Esophagus muscularis mucosa (tissue), 3 donors: ENCODE results near the gene TMEM218.

Experiments
- POLR2A ChIP-seq: fragments of 450-650 bp; IDR thresholded peaks from one replicate; pipeline ENCODE4 v1.6.1; 2017; ENCODE audit warnings: antibody characterized with exemption, moderate library complexity, mild to moderate bottlenecking, low read depth
- TF ChIP-seq, protein P1 (sequence below), 3 experiments: fragments of 200-600 bp in 2 of 3; fragments of 450-650 bp in 1 of 3; sonication (generic) in 2 of 3; IDR thresholded peaks; one replicate each; pipeline ENCODE4 v1.5.1; 2017 to 2019; ENCODE audit warnings: antibody characterized with exemption in 3 of 3, mild to moderate bottlenecking in 2 of 3, moderate library complexity in 1 of 3

DNA sequence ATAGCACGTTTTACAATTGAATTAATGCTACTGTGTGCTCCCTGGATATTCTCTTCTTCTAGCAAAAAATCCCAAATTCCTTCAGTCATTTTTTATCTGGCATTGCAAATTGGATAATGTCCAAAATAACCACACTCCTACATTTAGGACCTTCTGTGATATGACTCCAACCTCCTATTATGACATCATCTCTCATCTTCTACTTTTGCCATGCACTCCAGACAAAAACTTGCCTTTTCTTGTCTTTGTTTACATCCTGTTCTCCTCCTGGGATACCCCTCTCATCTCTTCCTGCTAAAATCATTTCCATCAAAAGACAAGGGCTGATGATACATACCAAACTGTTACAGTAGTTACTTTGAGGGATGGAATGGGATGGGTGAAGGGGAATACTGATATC lies 20.6 kb upstream of the TMEM218 start:
- TF ChIP-seq, protein P1, sequence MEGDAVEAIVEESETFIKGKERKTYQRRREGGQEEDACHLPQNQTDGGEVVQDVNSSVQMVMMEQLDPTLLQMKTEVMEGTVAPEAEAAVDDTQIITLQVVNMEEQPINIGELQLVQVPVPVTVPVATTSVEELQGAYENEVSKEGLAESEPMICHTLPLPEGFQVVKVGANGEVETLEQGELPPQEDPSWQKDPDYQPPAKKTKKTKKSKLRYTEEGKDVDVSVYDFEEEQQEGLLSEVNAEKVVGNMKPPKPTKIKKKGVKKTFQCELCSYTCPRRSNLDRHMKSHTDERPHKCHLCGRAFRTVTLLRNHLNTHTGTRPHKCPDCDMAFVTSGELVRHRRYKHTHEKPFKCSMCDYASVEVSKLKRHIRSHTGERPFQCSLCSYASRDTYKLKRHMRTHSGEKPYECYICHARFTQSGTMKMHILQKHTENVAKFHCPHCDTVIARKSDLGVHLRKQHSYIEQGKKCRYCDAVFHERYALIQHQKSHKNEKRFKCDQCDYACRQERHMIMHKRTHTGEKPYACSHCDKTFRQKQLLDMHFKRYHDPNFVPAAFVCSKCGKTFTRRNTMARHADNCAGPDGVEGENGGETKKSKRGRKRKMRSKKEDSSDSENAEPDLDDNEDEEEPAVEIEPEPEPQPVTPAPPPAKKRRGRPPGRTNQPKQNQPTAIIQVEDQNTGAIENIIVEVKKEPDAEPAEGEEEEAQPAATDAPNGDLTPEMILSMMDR (IDR thresholded peaks at IDR 0.05), result no peak
- no peak for TF ChIP-seq POLR2A
